Loucy (cell line): ENCODE measurements around the gene SARM1.

Source experiments
- H2AFZ ChIP-seq: fragments of 200-600 bp; sonication (generic); 2 replicates; pipeline ENCODE4 v1.6.0; 2016; ENCODE audit warnings: antibody characterized with exemption, mild to moderate bottlenecking, low read length, moderate library complexity
- H3F3A ChIP-seq: fragments of 200-600 bp; 2 replicates; pipeline ENCODE4 v1.6.0; 2016; ENCODE audit warnings: antibody characterized with exemption, low read depth, mild to moderate bottlenecking
- H3K27me3 ChIP-seq: fragments of 200-600 bp; sonication (generic); 2 replicates; pipeline ENCODE4 v1.6.1; 2014; ENCODE audit warnings: low read length, mild to moderate bottlenecking; ENCODE audit not compliant: insufficient read depth, poor library complexity, severe bottlenecking
- H3K36me3 ChIP-seq: fragments of 200-600 bp; sonication (generic); 2 replicates; pipeline ENCODE4 v1.6.1; 2016; ENCODE audit warnings: low read length; ENCODE audit not compliant: insufficient read depth
- H3K4me1 ChIP-seq: fragments of 200-600 bp; sonication (generic); 2 replicates; pipeline ENCODE4 v1.5.1; 2014; ENCODE audit warnings: low read length, mild to moderate bottlenecking; ENCODE audit not compliant: insufficient read depth, poor library complexity, severe bottlenecking
- H3K4me2 ChIP-seq: fragments of 200-600 bp; sonication (generic); 2 replicates; pipeline ENCODE4 v1.6.0; 2014; ENCODE audit warnings: antibody characterized with exemption, low read length, low read depth, mild to moderate bottlenecking; ENCODE audit not compliant: poor library complexity, severe bottlenecking
- H3K4me3 ChIP-seq: fragments of 200-600 bp; sonication (generic); 2 replicates; pipeline ENCODE4 v1.5.1; 2014; ENCODE audit warnings: low read length, mild to moderate bottlenecking, mixed read lengths; ENCODE audit not compliant: poor library complexity, severe bottlenecking
- H3K79me2 ChIP-seq: fragments of 200-600 bp; sonication (generic); 2 replicates; pipeline ENCODE4 v1.6.1; 2014; ENCODE audit warnings: low read length; ENCODE audit not compliant: insufficient read depth
- H3K9ac ChIP-seq: fragments of 200-600 bp; sonication (generic); 2 replicates; pipeline ENCODE4 v1.6.0; 2014; ENCODE audit warnings: mild to moderate bottlenecking, low read depth, low read length, moderate library complexity; ENCODE audit not compliant: poor library complexity, severe bottlenecking
- H3K9me2 ChIP-seq: fragments of 200-600 bp; sonication (generic); replicated peaks from 2 replicates; pipeline ENCODE4 v1.6.1; 2016; ENCODE audit warnings: low read depth, low read length, mixed read lengths
- H3K9me3 ChIP-seq: fragments of 200-600 bp; sonication (generic); 2 replicates; pipeline ENCODE4 v1.6.1; 2014; ENCODE audit warnings: mild to moderate bottlenecking, antibody characterized with exemption, low read length, low read depth; ENCODE audit not compliant: insufficient read depth
- H4K20me1 ChIP-seq: fragments of 200-600 bp; sonication (generic); 2 replicates; pipeline ENCODE4 v1.6.0; 2014; ENCODE audit warnings: antibody characterized with exemption, low read length, mild to moderate bottlenecking; ENCODE audit not compliant: insufficient read depth, poor library complexity, severe bottlenecking
- EZH2phosphoT487 ChIP-seq: fragments of 200-600 bp; IDR thresholded peaks from 2 replicates; pipeline ENCODE4 v1.6.1; 2018; ENCODE audit warnings: antibody characterized with exemption, mild to moderate bottlenecking, moderate library complexity, borderline replicate concordance
- TF ChIP-seq, protein P1 (sequence below): fragments of 200-600 bp; sonication (generic); conservative IDR thresholded peaks from 2 replicates; pipeline ENCODE4 v1.5.1; 2014; ENCODE audit warnings: mild to moderate bottlenecking, antibody characterized with exemption, low read length

Gene SARM1

DNA sequence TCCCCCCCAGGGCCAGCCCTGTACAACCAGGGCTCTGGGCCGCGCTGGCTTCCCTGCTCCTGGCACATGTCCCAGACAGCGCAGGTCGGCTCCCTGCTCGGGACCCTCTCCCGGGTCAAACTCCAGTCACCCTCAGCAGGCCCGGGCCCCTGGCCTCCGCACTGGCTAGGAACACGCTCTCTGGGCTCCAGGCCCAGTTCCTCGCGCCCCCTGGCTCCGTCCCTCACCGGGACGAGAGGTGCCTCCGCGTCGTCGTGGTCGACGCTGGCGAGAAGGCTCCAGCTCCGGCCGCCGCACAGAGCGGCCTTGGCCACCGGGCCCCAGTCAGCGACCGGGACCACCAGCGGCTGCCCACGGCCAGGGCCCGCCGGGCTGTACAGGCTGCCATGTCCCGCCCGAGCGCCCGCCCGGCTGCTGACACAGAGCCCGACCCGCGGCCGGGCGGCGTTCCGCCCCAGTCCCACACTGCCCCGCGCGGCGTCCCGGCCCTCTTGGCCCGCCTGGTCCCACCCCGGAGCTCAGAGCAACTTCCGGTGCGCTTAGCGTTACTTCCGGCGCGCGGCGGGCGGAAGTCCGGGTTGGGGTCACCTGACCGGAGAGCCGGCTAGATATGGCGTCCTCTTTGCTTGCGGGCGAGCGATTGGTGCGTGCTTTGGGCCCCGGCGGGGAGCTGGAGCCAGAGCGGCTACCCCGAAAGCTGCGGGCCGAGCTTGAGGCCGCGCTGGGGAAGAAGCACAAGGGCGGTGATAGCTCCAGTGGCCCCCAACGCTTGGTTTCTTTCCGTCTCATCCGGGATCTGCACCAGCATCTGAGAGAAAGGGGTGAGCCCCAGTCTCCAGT lies 14.2 kb upstream of the SARM1 start, which contains the start of gene POLDIP2:
POLDIP2 (minus strand) TSS at position 467 of the 840 bp plus-strand sequence; CDS start at position 388, 79 bp downstream.
- H3K36me3 ChIP-seq = peaks cover 22% of the 10 kb centered on the region; the same call in 1 of the 2 replicates
- peak within 1 kb of the TSS; percentile 96 for H3K9ac ChIP-seq
- H3K4me2 ChIP-seq = peak within 1 kb of the TSS; percentile 99
- TF ChIP-seq EZH2phosphoT487 = no peak
- TF ChIP-seq, protein P1, sequence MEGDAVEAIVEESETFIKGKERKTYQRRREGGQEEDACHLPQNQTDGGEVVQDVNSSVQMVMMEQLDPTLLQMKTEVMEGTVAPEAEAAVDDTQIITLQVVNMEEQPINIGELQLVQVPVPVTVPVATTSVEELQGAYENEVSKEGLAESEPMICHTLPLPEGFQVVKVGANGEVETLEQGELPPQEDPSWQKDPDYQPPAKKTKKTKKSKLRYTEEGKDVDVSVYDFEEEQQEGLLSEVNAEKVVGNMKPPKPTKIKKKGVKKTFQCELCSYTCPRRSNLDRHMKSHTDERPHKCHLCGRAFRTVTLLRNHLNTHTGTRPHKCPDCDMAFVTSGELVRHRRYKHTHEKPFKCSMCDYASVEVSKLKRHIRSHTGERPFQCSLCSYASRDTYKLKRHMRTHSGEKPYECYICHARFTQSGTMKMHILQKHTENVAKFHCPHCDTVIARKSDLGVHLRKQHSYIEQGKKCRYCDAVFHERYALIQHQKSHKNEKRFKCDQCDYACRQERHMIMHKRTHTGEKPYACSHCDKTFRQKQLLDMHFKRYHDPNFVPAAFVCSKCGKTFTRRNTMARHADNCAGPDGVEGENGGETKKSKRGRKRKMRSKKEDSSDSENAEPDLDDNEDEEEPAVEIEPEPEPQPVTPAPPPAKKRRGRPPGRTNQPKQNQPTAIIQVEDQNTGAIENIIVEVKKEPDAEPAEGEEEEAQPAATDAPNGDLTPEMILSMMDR = no peak
- peak within 1 kb of the TSS; percentile 93 for H2AFZ ChIP-seq
- H3K9me3 ChIP-seq = no peaks in the 10 kb centered on the region
- H3K4me3 ChIP-seq = peak within 1 kb of the TSS; percentile 81
- no peaks in the 10 kb centered on the region for H3K9me2 ChIP-seq
- peaks cover 40% of the 10 kb centered on the region for H3K79me2 ChIP-seq
- H4K20me1 ChIP-seq = peaks cover 5% of the 10 kb centered on the region
- no peaks in the 10 kb centered on the region for H3F3A ChIP-seq
- no peaks in the 10 kb centered on the region for H3K27me3 ChIP-seq
- H3K4me1 ChIP-seq = peaks cover 26% of the 10 kb centered on the region

- Histone ChIP-seq H3K36me3 (peaks cover 19% of the 10 kb centered on the region; the same call in 1 of the 2 replicates), H3F3A (no peaks in the 10 kb centered on the region), H3K9me2 (no peaks in the 10 kb centered on the region), H3K4me1 (peaks cover 26% of the 10 kb centered on the region), H3K4me3 (peak overlapping the region; percentile 81), H4K20me1 (peaks cover 5% of the 10 kb centered on the region), H3K9ac (peak overlapping the region; percentile 96), H3K4me2 (peak overlapping the region; percentile 96), H3K79me2 (peaks cover 40% of the 10 kb centered on the region), H2AFZ (peak overlapping the region; percentile 81), H3K9me3 (no peaks in the 10 kb centered on the region), H3K27me3 (no peaks in the 10 kb centered on the region)
- no peak for TF ChIP-seq EZH2phosphoT487
- TF ChIP-seq, protein P1 = no peak
Observed at GRCh38 chr17:28357901-28358197, 13.6 kb upstream of the SARM1 start.

- Histone ChIP-seq H3K4me1 (peaks cover 7% of the 10 kb centered on the region), H2AFZ (no peak overlapping the region), H4K20me1 (no peaks in the 10 kb centered on the region), H3K4me3 (no peak overlapping the region), H3K27me3 (no peaks in the 10 kb centered on the region), H3K9ac (no peak overlapping the region), H3K9me3 (no peaks in the 10 kb centered on the region), H3K9me2 (no peaks in the 10 kb centered on the region), H3K79me2 (peaks cover 10% of the 10 kb centered on the region; the same call in 1 of the 2 replicates), H3K4me2 (no peak overlapping the region), H3K36me3 (peaks cover 17% of the 10 kb centered on the region; the same call in 1 of the 2 replicates), H3F3A (no peaks in the 10 kb centered on the region)
- TF ChIP-seq, protein P1 = no peak
- TF ChIP-seq EZH2phosphoT487 = no peak
Observed at GRCh38 chr17:28363186-28363585, 8.3 kb upstream of the SARM1 start.
